GM23338 (cell line): ENCODE data around the gene KLHL18. TPM values are rescaled to one million over a fixed set of nuclear protein-coding genes. Genes with fewer than 3 reads are reported as not detected.

Experiments used
- EZH2 ChIP-seq: fragments of 200-600 bp; sonication (generic); IDR thresholded peaks from one replicate; pipeline ENCODE4 v1.8.0; 2017; ENCODE audit warnings: antibody characterized with exemption, mild to moderate bottlenecking, low read depth; ENCODE audit not compliant: unreplicated experiment
- EZH2phosphoT487 ChIP-seq: fragments of 200-600 bp; sonication (generic); IDR thresholded peaks from one replicate; pipeline ENCODE4 v1.8.1; 2018; ENCODE audit warnings: antibody characterized with exemption; ENCODE audit not compliant: unreplicated experiment
- JUNB ChIP-seq: IDR thresholded peaks from one replicate; pipeline ENCODE4 v1.6.1; 2016; ENCODE audit warnings: antibody characterized with exemption; ENCODE audit not compliant: unreplicated experiment
- POLR2AphosphoS5 ChIP-seq: IDR thresholded peaks from 2 replicates; pipeline ENCODE4 v1.6.1; 2016; ENCODE audit warnings: antibody characterized with exemption, low read depth
- ZNF331 ChIP-seq: fragments of 250-450 bp; sonication (Bioruptor Pico); IDR thresholded peaks from 2 replicates; pipeline ENCODE4 v1.5.0; 2020; ENCODE audit warnings: low read depth, mild to moderate bottlenecking, moderate library complexity
- polyA plus RNA-seq: library from polyadenylated mRNA; unstranded; fragments of >200 nt; fragmentation: Nextera tagmentation; extraction: Ambion mirVana; gene quantifications from 2 replicates; pipeline ENCODE4 v1.2.1, GENCODE V29; 2016
- total RNA-seq: library from RNA; depleted of rRNA; stranded (reverse); fragments of >200 nt; shearing (Covaris generic); gene quantifications from 2 replicates; pipeline ENCODE4 v1.2.3, GENCODE V29; 2014
- TF ChIP-seq, protein P1 (sequence below): fragments of 250-450 bp; sonication (Bioruptor Pico); IDR thresholded peaks from 2 replicates; pipeline ENCODE4 v1.5.0; 2020; ENCODE audit warnings: mild to moderate bottlenecking, moderate library complexity
- TF ChIP-seq, protein P2 (sequence below): IDR thresholded peaks from 2 replicates; pipeline ENCODE4 v1.6.1; 2016; ENCODE audit warnings: antibody characterized with exemption
- TF ChIP-seq, protein P3 (sequence below), 2 experiments: fragments of 200-600 bp in 1 of 2; sonication (generic) in 1 of 2; conservative IDR thresholded peaks; 2 replicates each; pipeline versions ENCODE4 v1.5.1 to v1.6.1; 2016 to 2017; ENCODE audit warnings: antibody characterized with exemption in 2 of 2, low read depth in 2 of 2, mild to moderate bottlenecking in 2 of 2, moderate library complexity in 1 of 2

The KLHL18 gene
- total and polyA plus RNA-seq, 2 experiments from 2014 or later = 11.3 to 18.1 TPM

DNA sequence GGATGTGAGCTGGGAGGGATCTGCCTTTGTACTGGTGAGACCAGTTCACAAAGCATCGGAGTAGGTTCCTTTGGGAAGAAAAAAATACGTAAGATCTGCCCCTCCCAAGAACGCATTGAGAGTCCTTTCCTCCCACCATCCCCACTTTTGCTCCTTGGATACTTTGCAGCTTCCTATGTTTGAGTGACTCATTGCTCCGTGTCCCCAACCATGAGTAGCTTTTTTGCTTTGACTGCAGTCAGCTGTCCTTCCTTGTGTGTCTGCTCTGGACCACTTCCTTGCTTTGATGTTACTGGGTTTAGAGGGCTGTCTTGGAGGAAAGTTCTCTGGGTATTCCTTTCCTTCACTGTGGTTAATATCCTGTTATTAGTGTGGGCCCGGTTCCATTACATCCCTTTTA is 54.9 kb downstream of the KLHL18 start (continued):
- TF ChIP-seq, protein P1, sequence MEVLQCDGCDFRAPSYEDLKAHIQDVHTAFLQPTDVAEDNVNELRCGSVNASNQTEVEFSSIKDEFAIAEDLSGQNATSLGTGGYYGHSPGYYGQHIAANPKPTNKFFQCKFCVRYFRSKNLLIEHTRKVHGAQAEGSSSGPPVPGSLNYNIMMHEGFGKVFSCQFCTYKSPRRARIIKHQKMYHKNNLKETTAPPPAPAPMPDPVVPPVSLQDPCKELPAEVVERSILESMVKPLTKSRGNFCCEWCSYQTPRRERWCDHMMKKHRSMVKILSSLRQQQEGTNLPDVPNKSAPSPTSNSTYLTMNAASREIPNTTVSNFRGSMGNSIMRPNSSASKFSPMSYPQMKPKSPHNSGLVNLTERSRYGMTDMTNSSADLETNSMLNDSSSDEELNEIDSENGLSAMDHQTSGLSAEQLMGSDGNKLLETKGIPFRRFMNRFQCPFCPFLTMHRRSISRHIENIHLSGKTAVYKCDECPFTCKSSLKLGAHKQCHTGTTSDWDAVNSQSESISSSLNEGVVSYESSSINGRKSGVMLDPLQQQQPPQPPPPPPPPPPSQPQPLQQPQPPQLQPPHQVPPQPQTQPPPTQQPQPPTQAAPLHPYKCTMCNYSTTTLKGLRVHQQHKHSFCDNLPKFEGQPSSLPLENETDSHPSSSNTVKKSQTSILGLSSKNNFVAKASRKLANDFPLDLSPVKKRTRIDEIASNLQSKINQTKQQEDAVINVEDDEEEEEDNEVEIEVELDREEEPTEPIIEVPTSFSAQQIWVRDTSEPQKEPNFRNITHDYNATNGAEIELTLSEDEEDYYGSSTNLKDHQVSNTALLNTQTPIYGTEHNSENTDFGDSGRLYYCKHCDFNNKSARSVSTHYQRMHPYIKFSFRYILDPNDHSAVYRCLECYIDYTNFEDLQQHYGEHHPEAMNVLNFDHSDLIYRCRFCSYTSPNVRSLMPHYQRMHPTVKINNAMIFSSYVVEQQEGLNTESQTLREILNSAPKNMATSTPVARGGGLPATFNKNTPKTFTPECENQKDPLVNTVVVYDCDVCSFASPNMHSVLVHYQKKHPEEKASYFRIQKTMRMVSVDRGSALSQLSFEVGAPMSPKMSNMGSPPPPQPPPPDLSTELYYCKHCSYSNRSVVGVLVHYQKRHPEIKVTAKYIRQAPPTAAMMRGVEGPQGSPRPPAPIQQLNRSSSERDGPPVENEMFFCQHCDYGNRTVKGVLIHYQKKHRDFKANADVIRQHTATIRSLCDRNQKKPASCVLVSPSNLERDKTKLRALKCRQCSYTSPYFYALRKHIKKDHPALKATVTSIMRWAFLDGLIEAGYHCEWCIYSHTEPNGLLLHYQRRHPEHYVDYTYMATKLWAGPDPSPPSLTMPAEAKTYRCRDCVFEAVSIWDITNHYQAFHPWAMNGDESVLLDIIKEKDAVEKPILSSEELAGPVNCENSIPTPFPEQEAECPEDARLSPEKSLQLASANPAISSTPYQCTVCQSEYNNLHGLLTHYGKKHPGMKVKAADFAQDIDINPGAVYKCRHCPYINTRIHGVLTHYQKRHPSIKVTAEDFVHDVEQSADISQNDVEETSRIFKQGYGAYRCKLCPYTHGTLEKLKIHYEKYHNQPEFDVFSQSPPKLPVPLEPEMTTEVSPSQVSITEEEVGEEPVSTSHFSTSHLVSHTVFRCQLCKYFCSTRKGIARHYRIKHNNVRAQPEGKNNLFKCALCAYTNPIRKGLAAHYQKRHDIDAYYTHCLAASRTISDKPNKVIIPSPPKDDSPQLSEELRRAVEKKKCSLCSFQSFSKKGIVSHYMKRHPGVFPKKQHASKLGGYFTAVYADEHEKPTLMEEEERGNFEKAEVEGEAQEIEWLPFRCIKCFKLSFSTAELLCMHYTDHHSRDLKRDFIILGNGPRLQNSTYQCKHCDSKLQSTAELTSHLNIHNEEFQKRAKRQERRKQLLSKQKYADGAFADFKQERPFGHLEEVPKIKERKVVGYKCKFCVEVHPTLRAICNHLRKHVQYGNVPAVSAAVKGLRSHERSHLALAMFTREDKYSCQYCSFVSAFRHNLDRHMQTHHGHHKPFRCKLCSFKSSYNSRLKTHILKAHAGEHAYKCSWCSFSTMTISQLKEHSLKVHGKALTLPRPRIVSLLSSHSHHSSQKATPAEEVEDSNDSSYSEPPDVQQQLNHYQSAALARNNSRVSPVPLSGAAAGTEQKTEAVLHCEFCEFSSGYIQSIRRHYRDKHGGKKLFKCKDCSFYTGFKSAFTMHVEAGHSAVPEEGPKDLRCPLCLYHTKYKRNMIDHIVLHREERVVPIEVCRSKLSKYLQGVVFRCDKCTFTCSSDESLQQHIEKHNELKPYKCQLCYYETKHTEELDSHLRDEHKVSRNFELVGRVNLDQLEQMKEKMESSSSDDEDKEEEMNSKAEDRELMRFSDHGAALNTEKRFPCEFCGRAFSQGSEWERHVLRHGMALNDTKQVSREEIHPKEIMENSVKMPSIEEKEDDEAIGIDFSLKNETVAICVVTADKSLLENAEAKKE (CRISPR knock-in tag) = no peak
- TF ChIP-seq EZH2phosphoT487 (no peak), ZNF331 (no peak), POLR2AphosphoS5 (no peak), EZH2 (no peak), JUNB (no peak)
- TF ChIP-seq, protein P2, sequence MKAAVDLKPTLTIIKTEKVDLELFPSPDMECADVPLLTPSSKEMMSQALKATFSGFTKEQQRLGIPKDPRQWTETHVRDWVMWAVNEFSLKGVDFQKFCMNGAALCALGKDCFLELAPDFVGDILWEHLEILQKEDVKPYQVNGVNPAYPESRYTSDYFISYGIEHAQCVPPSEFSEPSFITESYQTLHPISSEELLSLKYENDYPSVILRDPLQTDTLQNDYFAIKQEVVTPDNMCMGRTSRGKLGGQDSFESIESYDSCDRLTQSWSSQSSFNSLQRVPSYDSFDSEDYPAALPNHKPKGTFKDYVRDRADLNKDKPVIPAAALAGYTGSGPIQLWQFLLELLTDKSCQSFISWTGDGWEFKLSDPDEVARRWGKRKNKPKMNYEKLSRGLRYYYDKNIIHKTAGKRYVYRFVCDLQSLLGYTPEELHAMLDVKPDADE = no peak
- TF ChIP-seq, protein P3, sequence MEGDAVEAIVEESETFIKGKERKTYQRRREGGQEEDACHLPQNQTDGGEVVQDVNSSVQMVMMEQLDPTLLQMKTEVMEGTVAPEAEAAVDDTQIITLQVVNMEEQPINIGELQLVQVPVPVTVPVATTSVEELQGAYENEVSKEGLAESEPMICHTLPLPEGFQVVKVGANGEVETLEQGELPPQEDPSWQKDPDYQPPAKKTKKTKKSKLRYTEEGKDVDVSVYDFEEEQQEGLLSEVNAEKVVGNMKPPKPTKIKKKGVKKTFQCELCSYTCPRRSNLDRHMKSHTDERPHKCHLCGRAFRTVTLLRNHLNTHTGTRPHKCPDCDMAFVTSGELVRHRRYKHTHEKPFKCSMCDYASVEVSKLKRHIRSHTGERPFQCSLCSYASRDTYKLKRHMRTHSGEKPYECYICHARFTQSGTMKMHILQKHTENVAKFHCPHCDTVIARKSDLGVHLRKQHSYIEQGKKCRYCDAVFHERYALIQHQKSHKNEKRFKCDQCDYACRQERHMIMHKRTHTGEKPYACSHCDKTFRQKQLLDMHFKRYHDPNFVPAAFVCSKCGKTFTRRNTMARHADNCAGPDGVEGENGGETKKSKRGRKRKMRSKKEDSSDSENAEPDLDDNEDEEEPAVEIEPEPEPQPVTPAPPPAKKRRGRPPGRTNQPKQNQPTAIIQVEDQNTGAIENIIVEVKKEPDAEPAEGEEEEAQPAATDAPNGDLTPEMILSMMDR (conservative IDR thresholded peaks at IDR 0.05; ENCODE audit: low read depth in 2 of 2) = no peak
